Smooth muscle cell (in vitro differentiated cells): ENCODE measurements around the gene SHH. TPM values are rescaled to one million over a fixed set of nuclear protein-coding genes. Genes with fewer than 3 reads are reported as not detected.
A peak's percentile ranks its signal among the peaks of the same experiment; 100 is the strongest.

Source experiments
- DNase-seq: peaks from one replicate; lab custom pipeline; 2025; ENCODE audit not compliant: unreplicated experiment; lab: John Stamatoyannopoulos, UW
- H2AFZ ChIP-seq: fragments of 200-600 bp; sonication (generic); 2 replicates; pipeline ENCODE4 v1.6.0; 2016; ENCODE audit warnings: antibody characterized with exemption, low read depth, mild to moderate bottlenecking
- H3F3A ChIP-seq: fragments of 200-600 bp; sonication (generic); 2 replicates; pipeline ENCODE4 v1.6.0; 2017; ENCODE audit warnings: antibody characterized with exemption, low read depth
- H3K27ac ChIP-seq: fragments of 200-600 bp; sonication (generic); 2 replicates; pipeline ENCODE4 v1.5.1; 2016; ENCODE audit warnings: low read depth, mild to moderate bottlenecking
- H3K27me3 ChIP-seq: fragments of 200-600 bp; sonication (generic); 2 replicates; pipeline ENCODE4 v1.6.1; 2016; ENCODE audit warnings: low read depth, mild to moderate bottlenecking
- H3K36me3 ChIP-seq: fragments of 200-600 bp; sonication (generic); 2 replicates; pipeline ENCODE4 v1.5.1; 2016; ENCODE audit warnings: low read depth
- H3K4me1 ChIP-seq: fragments of 200-600 bp; sonication (generic); 2 replicates; pipeline ENCODE4 v1.5.1; 2016; ENCODE audit warnings: low read depth
- H3K4me2 ChIP-seq: fragments of 200-600 bp; sonication (generic); 2 replicates; pipeline ENCODE4 v1.6.0; 2016; ENCODE audit warnings: mild to moderate bottlenecking
- H3K4me3 ChIP-seq: fragments of 200-600 bp; sonication (generic); 2 replicates; pipeline ENCODE4 v1.5.1; 2016; ENCODE audit warnings: mild to moderate bottlenecking
- H3K79me2 ChIP-seq: fragments of 200-600 bp; sonication (generic); 2 replicates; pipeline ENCODE4 v1.6.0; 2016; ENCODE audit warnings: low read depth, mild to moderate bottlenecking
- H3K9ac ChIP-seq: fragments of 200-600 bp; sonication (generic); 2 replicates; pipeline ENCODE4 v1.6.0; 2016; ENCODE audit warnings: low read depth
- H3K9me3 ChIP-seq: fragments of 200-600 bp; sonication (generic); replicated peaks from 2 replicates; pipeline ENCODE4 v1.5.1; 2016; ENCODE audit warnings: low read depth
- H4K20me1 ChIP-seq: fragments of 200-600 bp; sonication (generic); 2 replicates; pipeline ENCODE4 v1.6.0; 2016; ENCODE audit warnings: low read depth
- WGBS: methylation state at CpG from one replicate; pipeline ENCODE4 v1.1.7; 2016; ENCODE audit warnings: low lambda C conversion rate; 5-methylcytosine and 5-hydroxymethylcytosine counted together
- polyA plus RNA-seq: library from polyadenylated mRNA; unstranded; fragments of >200 nt; fragmentation: Nextera tagmentation; extraction: Ambion mirVana; gene quantifications from 2 replicates; pipeline ENCODE4 v1.2.1, GENCODE V29; 2016
- total RNA-seq: library from RNA; depleted of rRNA; stranded (reverse); fragments of >200 nt; gene quantifications from 2 replicates; pipeline ENCODE4 v1.2.3, GENCODE V29; 2014
- TF ChIP-seq, protein P1 (sequence below): fragments of 200-600 bp; sonication (generic); IDR thresholded peaks from 2 replicates; pipeline ENCODE4 v1.5.1; 2017; ENCODE audit warnings: borderline replicate concordance, mild to moderate bottlenecking, antibody characterized with exemption; ENCODE audit not compliant: insufficient read depth, poor library complexity, severe bottlenecking

Gene SHH
- total and polyA plus RNA-seq, 2 experiments from 2014 or later: not detected

DNA sequence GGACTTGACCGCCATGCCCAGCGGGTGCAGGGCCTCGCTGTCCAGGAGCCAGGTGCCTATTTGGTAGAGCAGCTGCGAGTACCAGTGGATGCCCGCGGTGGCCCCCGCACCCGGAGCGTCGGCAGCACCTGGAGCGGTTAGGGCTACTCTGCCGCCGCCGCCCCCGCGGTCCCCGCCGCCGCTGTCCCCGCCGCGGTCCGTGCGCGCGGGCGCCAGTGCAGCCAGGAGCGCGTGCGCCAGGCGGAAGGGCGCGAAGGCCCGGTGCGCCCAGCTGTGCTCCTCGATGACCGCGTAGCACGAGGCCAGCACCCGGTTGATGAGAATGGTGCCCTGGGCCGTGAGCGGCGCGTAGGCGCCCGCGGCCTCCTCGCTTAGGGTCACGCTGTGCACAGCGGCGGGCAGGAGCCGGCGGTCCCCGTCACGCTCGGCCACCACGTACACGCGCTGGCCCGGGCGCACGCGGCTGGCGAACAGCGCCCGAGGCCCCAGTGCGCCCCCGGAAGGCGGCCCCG lies 9.3 kb downstream of the SHH start:
- Histone ChIP-seq H3K9ac (no peak overlapping the region), H3K4me2 (peak overlapping the region; percentile 90), H3K27me3 (peaks cover 93% of the 10 kb centered on the region), H3K36me3 (no peaks in the 10 kb centered on the region), H3K27ac (no peak overlapping the region), H2AFZ (no peak overlapping the region), H3K9me3 (no peaks in the 10 kb centered on the region), H4K20me1 (no peaks in the 10 kb centered on the region), H3K79me2 (no peaks in the 10 kb centered on the region), H3F3A (no peaks in the 10 kb centered on the region), H3K4me3 (no peak overlapping the region), H3K4me1 (peaks cover 20% of the 10 kb centered on the region)
- DNase-seq: no peak
- WGBS: 7% methylated on average over 40 of the region's 70 CpGs
- TF ChIP-seq, protein P1, sequence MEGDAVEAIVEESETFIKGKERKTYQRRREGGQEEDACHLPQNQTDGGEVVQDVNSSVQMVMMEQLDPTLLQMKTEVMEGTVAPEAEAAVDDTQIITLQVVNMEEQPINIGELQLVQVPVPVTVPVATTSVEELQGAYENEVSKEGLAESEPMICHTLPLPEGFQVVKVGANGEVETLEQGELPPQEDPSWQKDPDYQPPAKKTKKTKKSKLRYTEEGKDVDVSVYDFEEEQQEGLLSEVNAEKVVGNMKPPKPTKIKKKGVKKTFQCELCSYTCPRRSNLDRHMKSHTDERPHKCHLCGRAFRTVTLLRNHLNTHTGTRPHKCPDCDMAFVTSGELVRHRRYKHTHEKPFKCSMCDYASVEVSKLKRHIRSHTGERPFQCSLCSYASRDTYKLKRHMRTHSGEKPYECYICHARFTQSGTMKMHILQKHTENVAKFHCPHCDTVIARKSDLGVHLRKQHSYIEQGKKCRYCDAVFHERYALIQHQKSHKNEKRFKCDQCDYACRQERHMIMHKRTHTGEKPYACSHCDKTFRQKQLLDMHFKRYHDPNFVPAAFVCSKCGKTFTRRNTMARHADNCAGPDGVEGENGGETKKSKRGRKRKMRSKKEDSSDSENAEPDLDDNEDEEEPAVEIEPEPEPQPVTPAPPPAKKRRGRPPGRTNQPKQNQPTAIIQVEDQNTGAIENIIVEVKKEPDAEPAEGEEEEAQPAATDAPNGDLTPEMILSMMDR: no peak

DNA sequence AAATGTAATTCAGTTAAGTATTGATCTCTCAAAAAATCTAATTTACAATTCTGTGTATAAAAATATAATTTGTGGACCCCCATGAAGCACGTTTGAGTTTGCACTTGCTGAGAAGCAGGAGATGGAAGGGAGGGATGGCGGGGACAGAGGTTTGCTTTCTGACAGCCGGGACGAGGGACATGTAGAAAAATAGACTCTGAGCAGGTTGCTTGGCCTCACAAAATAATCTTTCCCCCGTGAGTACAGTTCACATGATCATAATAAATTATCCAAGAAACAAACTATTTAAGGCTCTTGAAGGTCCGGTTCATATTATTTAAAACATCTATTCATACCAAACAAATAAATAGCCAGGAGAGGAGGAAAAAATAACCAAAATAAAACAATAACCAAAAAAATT lies 10.0 kb downstream of the SHH start:
- Histone ChIP-seq H3K27me3 (peaks cover 86% of the 10 kb centered on the region), H3K4me3 (no peak overlapping the region), H4K20me1 (no peaks in the 10 kb centered on the region), H3K9ac (no peak overlapping the region), H2AFZ (no peak overlapping the region), H3K4me2 (no peak overlapping the region), H3K36me3 (no peaks in the 10 kb centered on the region), H3K79me2 (no peaks in the 10 kb centered on the region), H3K9me3 (no peaks in the 10 kb centered on the region), H3K4me1 (peaks cover 18% of the 10 kb centered on the region), H3F3A (no peaks in the 10 kb centered on the region), H3K27ac (no peak overlapping the region)
- 71% methylated on average over 6 of the region's 6 CpGs for WGBS
- TF ChIP-seq, protein P1: no peak
- DNase-seq: no peak

GRCh38 chr7:155800741-155801267 lies 11.5 kb downstream of the SHH start:
- H3K27me3 ChIP-seq: peaks cover 81% of the 10 kb centered on the region

More at GRCh38 chr7:155800741-155801267, 11.5 kb downstream of the SHH start:
- no peak for DNase-seq
- Histone ChIP-seq H3K9ac (no peak overlapping the region), H3K4me1 (peaks cover 15% of the 10 kb centered on the region), H3K79me2 (no peaks in the 10 kb centered on the region), H3K27ac (no peak overlapping the region), H2AFZ (no peak overlapping the region), H3K4me2 (no peak overlapping the region), H3K4me3 (no peak overlapping the region), H3K9me3 (no peaks in the 10 kb centered on the region), H3K36me3 (no peaks in the 10 kb centered on the region), H4K20me1 (no peaks in the 10 kb centered on the region), H3F3A (no peaks in the 10 kb centered on the region)
- WGBS: 93% methylated on average over 16 of the region's 16 CpGs
- TF ChIP-seq, protein P1: no peak
